Osteoblast (primary cell): ENCODE results near the gene ASXL2. TPM values are rescaled to one million over a fixed set of nuclear protein-coding genes. Genes with fewer than 3 reads are reported as not detected.

ENCODE experiments used
- DNase-seq: peaks from one replicate; pipeline ENCODE4 v3.0.0; 2011; ENCODE audit warnings: low spot score, mixed read lengths; ENCODE audit not compliant: insufficient read length; ENCODE audit errors: missing footprints
- H2AFZ ChIP-seq: 2 replicates; pipeline ENCODE4 v1.6.0; 2011; ENCODE audit warnings: mild to moderate bottlenecking, low read length
- H3K27ac ChIP-seq: 2 replicates; pipeline ENCODE4 v1.5.1; 2011; ENCODE audit warnings: mild to moderate bottlenecking, low read depth, low read length, moderate library complexity
- H3K27me3 ChIP-seq: 2 replicates; pipeline ENCODE4 v1.6.0; 2012; ENCODE audit warnings: mild to moderate bottlenecking, control low read depth, inconsistent platforms, low read length, moderate library complexity; ENCODE audit not compliant: insufficient read depth
- H3K36me3 ChIP-seq: 2 replicates; pipeline ENCODE4 v1.5.1; 2011; ENCODE audit warnings: mild to moderate bottlenecking, low read length, control low read depth, moderate library complexity; ENCODE audit not compliant: insufficient read depth
- H3K4me1 ChIP-seq: 2 replicates; pipeline ENCODE4 v1.5.1; 2011; ENCODE audit warnings: mild to moderate bottlenecking, low read length, control low read depth, moderate library complexity; ENCODE audit not compliant: insufficient read depth
- H3K4me2 ChIP-seq: 2 replicates; pipeline ENCODE4 v1.6.0; 2011; ENCODE audit warnings: mild to moderate bottlenecking, low read length; ENCODE audit not compliant: insufficient read depth
- H3K4me3 ChIP-seq: fragments of 200-600 bp; sonication (generic); 3 replicates; pipeline ENCODE4 v1.5.1; 2012; ENCODE audit warnings: mild to moderate bottlenecking, low read length, inconsistent platforms; ENCODE audit not compliant: insufficient read depth
- H3K79me2 ChIP-seq: 2 replicates; pipeline ENCODE4 v1.6.0; 2012; ENCODE audit warnings: mild to moderate bottlenecking, low read length, control low read depth, inconsistent platforms; ENCODE audit not compliant: insufficient read depth
- H3K9me3 ChIP-seq: 2 replicates; pipeline ENCODE4 v1.5.1; 2011; ENCODE audit warnings: low read depth, low read length, control low read depth
- H4K20me1 ChIP-seq: 2 replicates; pipeline ENCODE4 v1.6.0; 2012; ENCODE audit warnings: mild to moderate bottlenecking, low read length, control low read depth; ENCODE audit not compliant: insufficient read depth
- CTCF ChIP-seq: IDR thresholded peaks from 2 replicates; pipeline ENCODE4 v1.5.1; 2011; ENCODE audit warnings: mild to moderate bottlenecking, low read depth, low read length, moderate library complexity; ENCODE audit errors: extremely low read depth
- total RNA-seq: library from RNA; depleted of rRNA; stranded (reverse); fragments of >200 nt; gene quantifications from 2 replicates; pipeline ENCODE4 v1.2.3, GENCODE V29; 2012

ASXL2 gene
- total RNA-seq, 1 donor: 13.0 TPM

- Histone ChIP-seq H3K27me3 (no peaks in the 10 kb centered on the region), H3K79me2 (no peaks in the 10 kb centered on the region), H3K4me2 (no peak overlapping the region), H3K27ac (no peak overlapping the region), H3K36me3 (no peaks in the 10 kb centered on the region), H4K20me1 (no peaks in the 10 kb centered on the region), H3K4me3 (no peak overlapping the region), H3K9me3 (no peaks in the 10 kb centered on the region), H3K4me1 (no peaks in the 10 kb centered on the region), H2AFZ (no peak overlapping the region)
- TF ChIP-seq CTCF: no peak
- DNase-seq: no peak
Measured at GRCh38 chr2:25895018-25895417, 16.7 kb upstream of the ASXL2 start.

- H3K79me2 ChIP-seq: no peaks in the 10 kb centered on the region
- no peak for TF ChIP-seq CTCF
- H3K27me3 ChIP-seq: no peaks in the 10 kb centered on the region
- no peaks in the 10 kb centered on the region for H3K4me1 ChIP-seq
- H3K36me3 ChIP-seq: no peaks in the 10 kb centered on the region
- H4K20me1 ChIP-seq: no peaks in the 10 kb centered on the region
- H3K27ac ChIP-seq: no peak overlapping the region
- no peak overlapping the region for H2AFZ ChIP-seq
- no peak for DNase-seq
- no peak overlapping the region for H3K4me3 ChIP-seq
- H3K9me3 ChIP-seq: no peaks in the 10 kb centered on the region
- no peak overlapping the region for H3K4me2 ChIP-seq
Measured at GRCh38 chr2:25894135-25894830, 16.0 kb upstream of the ASXL2 start.

GRCh38 chr2:25891672-25892071 lies 13.4 kb upstream of the ASXL2 start:
- Histone ChIP-seq H3K79me2 (no peaks in the 10 kb centered on the region), H3K9me3 (no peaks in the 10 kb centered on the region), H3K36me3 (no peaks in the 10 kb centered on the region), H3K4me3 (no peak overlapping the region), H3K4me1 (no peaks in the 10 kb centered on the region), H3K4me2 (no peak overlapping the region), H3K27me3 (no peaks in the 10 kb centered on the region), H2AFZ (no peak overlapping the region), H3K27ac (no peak overlapping the region), H4K20me1 (no peaks in the 10 kb centered on the region)
- DNase-seq: no peak
- no peak for TF ChIP-seq CTCF

- TF ChIP-seq CTCF: no peak
- no peak for DNase-seq
- Histone ChIP-seq H3K4me3 (no peak overlapping the region), H3K27ac (no peak overlapping the region), H2AFZ (no peak overlapping the region), H3K36me3 (no peaks in the 10 kb centered on the region), H3K9me3 (no peaks in the 10 kb centered on the region), H4K20me1 (no peaks in the 10 kb centered on the region), H3K4me1 (peaks cover 10% of the 10 kb centered on the region), H3K4me2 (no peak overlapping the region), H3K79me2 (no peaks in the 10 kb centered on the region), H3K27me3 (no peaks in the 10 kb centered on the region)
Measured at GRCh38 chr2:25887624-25888242, 9.4 kb upstream of the ASXL2 start.
